HG02852 (cell line): ENCODE results near the gene RGS9BP.
"Not testable (repeated sequence)": the region's sequence is repeated elsewhere in the genome, so short reads cannot be mapped to it uniquely, and the experiment has no call there.

Experiments
- ATAC-seq: cut with Tn5 transposase; IDR thresholded peaks from one replicate; pipeline ENCODE4 v1.9.1; 2021; ENCODE audit warnings: mild to moderate bottlenecking, moderate library complexity; ENCODE audit not compliant: unreplicated experiment

The RGS9BP gene

DNA sequence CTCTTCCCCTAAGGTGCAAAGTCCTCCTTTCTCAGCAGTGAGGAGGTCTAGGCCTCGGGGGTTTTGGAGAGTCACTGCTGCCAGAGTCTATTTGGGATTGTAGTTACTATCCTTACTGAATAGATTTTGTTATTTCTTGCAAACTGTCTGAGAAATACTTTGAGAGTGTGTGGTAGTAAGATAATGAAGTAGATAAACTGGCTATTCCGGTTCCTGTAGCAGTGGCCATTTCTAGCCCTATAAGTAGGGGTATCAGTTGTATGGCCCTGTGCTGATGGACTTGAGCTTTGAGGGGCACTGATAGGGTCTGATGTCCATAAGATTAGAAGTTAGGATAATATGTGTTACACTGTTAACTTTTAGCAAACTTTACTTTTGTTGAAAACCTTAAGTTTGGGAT lies 18.7 kb downstream of the RGS9BP start:
- not testable (repeated sequence) for ATAC-seq

DNA sequence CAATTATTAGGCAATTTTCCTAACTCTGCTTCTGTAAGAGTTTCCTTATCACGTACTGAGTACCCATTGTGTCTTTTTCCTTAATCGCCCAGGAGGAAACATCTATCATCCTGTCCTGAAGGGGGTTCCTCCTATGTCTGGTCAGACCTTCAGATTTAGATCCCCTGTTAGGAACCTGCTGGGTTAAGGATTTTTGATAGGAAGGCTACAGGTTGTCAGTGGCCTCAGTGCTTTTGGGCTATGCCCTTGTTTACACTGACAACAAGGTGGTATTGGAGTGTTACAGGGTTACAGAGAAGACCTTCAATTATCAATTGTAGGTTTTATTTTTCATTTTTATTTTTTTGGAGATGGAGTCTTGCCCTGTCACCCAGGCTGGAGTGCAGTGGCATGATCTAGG lies 19.2 kb downstream of the RGS9BP start:
- not testable (repeated sequence) for ATAC-seq

DNA sequence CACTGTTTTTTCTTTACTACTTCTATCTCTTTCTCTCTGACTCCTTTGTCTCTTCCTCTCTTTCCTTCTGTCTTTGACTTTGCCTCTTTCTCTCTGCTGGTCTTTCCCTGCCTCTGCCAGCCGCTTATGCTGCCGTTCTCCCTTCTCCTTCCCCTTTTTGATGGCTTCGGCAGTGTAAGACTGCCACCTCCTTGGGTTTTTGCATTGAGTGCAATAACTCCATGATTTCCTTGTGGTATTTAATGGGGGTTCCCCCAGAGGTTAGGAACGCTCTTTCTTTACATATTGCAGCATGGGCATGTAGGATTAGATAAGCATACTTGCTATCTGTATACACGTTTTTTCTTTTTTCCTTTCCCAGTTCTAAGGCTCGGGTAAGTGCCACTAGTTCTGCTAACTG lies 19.9 kb downstream of the RGS9BP start:
- not testable (repeated sequence) for ATAC-seq

DNA sequence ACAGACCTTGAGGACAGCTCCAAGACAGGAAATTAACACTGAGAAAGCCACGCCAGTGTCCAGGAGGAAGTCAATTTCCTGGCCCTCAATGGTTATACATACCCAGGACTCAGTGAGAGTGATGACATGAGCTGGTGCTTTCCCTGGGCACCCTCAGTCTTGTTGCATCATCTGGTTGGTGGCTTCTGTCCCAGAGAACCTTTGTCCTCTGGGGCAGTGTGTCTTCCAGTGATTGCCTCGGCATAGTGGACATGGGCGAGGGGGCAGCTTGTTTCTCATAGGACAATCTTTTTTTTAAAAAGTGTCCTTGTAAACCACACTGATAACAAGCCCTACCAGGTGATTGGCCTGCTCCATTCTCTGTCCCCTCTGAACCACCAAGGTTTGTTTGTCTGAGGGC lies 21.1 kb downstream of the RGS9BP start:
- not testable (repeated sequence) for ATAC-seq

DNA sequence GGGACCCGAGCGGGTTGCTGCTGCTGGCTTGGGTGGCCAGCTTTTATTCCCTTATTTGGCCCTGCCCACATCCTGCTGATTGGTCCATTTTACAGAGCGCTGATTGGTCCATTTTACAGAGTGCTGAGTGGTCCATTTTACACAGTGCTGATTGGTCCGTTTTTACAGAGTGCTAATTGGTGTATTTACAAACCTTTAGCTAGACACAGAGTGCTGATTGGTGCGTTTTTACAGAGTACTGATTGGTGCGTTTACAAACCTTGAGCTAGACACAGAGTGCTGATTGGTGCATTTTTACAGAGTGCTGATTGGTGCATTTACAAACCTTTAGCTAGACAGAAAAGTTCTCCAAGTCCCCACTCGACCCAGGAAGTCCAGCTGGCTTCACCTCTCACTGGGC lies 24.5 kb downstream of the RGS9BP start:
- not testable (repeated sequence) for ATAC-seq

DNA sequence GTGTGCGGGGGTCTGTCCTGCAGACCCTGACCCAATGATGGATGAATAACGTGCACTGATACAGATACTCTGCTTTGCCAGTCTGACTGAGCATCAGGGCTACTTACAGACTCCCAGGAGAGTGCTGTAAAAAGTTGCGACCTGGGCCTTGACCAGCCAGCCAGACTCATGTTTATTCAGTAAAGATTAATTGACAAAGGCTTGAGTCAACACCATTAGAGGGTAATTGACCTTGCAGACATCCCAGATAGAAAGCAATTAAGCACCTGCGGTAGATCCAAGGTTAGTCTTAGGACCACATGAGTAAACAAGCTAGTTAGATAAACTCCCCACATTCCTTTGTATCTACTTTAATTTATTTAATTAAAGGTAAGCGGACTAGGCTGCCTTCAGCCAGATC lies 26.4 kb downstream of the RGS9BP start:
- no peak for ATAC-seq

DNA sequence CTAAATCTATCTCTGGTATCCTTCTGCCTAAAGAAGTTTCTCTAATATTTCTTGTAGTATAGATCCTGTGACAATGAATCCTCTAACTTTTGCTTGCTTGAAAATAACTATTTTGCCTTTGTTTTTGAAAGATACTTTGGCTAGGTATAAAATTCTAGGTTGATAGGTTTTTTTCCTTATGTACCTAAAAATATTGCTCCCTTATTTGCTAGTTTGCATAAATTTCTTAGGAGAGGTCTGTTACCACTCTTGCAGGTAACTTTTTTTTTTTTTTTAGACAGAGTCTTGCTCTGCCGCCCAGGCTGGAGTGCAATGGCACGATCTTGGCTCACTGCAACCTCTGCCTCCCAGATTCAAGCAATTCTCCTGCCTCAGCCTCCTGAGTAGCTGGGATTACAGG lies 28.4 kb downstream of the RGS9BP start:
- ATAC-seq = not testable (repeated sequence)

DNA sequence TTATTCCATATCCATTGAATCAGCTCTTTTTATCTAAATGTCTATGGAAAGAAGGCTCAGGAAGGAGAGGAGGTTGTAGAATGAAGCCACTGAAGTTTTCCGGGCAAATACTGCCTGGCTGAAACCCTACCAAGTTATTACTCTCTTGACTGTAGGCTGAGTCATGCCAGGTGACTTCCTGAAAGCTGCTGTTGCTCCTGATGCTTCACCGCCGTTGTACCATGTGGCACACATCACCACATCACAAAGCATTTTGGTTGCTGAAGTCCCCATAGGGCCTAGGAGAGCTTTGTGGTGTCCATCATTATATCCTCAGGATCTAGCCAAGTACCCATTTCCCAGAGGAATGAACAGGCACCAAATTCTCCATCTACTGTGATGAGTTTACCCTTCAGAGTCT lies 32.8 kb downstream of the RGS9BP start:
- ATAC-seq = no peak

DNA sequence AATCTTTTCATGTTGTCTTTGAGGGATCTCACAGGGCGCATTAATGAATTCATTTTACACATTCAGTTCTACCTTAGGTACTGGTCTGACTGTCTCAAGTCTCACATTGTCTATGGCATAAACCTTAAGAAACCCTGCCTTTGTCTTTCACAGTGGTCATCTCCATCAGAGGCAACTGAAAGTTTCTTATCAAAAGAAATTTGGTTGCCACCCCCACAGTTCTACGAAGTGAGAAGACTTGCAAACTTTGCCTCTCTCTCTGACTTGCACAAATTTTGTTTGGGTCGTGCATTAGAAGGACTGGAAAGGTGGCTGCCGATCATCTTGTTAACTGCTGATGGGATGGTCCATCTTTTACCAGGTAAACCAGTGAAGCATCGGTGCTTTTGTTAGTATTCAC lies 33.4 kb downstream of the RGS9BP start:
- no peak for ATAC-seq

DNA sequence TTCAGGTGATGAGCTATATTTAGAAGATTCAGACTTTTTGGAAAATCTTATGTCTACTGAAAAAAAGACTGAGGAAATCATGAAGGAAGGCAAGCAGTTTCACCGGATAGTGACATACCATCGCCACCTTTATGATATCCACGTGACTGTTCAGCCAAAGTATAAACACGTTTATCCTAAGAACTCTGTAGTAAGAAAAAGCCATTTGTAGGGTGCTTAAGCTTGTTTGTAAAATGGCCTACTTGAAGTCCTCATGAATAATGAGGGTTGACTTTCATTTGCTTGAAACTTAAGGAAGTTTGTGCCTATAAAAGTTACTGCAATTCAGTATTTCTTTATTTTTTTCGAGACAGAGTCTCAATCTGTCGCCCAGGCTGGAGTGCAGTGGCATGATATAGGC lies 36.1 kb downstream of the RGS9BP start:
- ATAC-seq = no peak

DNA sequence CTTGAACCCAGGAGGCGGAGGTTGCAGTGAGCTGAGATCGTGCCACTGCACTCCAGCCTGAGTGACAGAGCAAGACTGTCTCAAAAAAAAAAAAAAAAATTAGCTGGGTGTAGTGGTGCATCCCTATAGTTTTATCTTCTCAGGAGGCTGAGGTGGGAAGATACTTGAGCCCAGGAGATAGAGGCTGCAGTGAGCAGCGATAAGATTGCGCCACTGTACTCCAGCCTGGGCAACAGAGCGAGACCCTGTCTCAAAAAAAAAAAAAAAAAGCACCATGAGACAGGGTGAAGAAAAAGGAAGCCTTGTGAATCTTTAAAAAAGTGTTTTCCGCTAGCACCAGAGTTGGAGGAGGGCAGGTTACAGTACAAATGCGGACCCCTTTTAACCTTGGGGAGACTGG lies 40.6 kb downstream of the RGS9BP start:
- ATAC-seq = not testable (repeated sequence)

DNA sequence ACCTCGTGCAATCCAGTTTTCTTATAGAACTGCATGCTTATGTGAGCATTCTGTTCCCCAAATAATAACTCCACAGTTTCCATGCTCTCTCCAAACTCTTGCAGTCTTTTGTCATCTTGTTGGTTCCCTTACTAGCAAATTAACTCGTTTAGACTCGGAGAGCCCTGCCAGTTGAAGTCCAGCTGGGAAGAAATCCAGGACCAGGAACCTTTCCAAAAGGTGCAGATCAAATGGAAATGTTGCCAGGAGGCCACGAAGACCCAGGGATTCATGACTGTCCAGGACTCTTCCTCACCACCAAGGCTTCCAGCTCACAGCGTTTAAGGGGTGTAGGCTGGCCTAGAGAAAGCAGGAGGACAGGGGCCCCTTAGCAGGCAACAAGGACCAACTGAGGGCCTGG lies 41.8 kb downstream of the RGS9BP start:
- no peak for ATAC-seq

DNA sequence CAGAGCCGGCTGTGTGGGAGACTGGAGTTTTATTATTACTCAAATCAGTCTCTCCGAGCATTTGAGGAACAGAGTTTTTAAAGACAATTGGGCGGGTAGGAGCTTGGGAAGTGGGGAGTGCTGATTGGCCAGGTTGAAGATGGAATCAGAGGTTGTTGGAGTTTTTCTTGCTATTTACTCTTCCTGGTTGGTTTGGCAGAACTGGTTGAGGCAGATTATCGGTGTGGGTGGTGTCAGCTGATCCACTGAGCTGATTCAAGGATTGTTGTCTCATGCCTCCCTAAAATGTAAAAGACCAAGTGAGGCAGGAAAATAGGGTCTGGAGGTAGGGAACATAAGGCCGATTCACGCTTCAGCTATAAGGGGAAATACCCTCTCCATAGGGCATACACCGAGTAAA lies 42.6 kb downstream of the RGS9BP start:
- no peak for ATAC-seq

DNA sequence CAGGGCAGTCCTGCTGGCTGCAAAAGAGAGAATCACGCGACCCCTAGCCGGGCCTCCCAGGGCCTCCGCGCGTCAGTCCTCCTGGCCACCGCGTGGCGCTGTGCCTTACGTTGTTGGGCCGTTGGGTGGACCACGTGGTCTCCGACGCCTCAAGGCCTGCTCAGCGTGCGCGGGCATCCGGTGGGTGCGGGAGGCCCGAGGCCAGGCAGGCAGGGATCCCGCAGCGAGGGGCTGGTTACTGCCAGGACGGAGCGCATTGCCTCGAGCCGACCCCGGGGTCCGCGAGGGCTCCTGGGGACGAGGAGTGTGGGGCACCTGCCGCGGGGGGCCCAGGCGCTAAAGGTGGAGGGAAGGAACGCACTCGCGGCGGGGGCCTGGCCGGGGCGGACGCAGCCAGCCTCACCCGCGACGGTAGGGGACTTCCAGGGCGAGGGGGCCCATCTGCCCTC lies 44.0 kb downstream of the RGS9BP start, which contains the start of gene TDRD12:
TSS of gene TDRD12 (plus strand) at position 157 of the 449 bp plus-strand sequence. CDS start 306 bp downstream, outside the sequence.
- ATAC-seq = no peak

DNA sequence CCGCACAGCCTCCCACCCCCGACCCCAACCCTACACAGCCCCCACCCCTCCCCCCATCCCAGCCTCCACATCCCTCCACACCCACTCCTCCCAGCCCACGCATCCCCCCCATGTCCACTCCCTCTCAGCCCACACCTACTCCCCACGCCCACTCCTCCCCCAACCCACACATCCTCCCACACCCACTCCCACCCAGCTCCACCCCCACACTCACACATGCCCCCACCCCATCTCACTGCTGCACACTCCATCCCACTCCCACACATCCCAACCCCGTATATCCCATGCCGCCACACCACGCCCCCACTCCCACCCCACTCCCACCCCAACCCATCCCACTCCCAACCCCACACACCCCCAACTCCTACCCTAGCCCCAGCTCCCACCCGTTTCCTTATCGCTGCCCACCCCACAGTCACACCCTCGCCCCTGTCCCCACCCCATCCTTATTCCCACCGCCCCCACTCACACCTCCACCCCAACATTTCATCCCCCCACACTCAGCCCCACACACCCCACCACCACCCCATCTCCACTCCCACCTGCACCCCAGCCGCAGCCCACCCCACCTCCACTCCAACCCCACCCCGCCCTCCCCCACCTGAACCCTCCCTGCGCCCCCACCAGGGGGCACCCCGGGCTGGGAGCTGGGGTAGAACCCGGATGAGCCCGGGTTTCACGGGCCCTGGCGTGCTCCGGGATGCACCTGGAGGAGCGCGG lies 44.7 kb downstream of the RGS9BP start:
- ATAC-seq = no peak

DNA sequence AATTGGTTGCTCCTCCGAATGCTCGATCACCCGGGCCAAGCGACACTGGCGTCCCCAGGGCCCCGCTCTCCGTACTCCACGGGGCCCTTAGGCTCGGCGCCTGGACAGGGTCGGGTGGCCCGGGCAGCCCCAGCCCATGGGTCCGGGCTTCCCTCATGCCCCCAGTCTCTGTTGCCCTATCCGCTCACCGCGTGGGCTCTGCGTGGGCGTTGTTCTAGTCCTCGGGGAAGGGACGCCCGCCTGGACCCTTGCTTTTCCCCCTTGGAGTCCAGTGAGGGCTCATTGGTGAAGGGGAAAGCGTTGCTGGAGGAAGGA lies 45.2 kb downstream of the RGS9BP start:
- ATAC-seq = no peak
